ENCODE measurements around the gene MTHFD1. TPM values are rescaled to one million over a fixed set of nuclear protein-coding genes. Genes with fewer than 3 reads are reported as not detected.

MTHFD1 gene
- total RNA-seq, 4 donors from 2014 or later = 21.5 to 42.0 (median 33.0) TPM

GRCh38 chr14:64476438-64476837, 88.3 kb downstream of the MTHFD1 start:
- Histone ChIP-seq H3K27ac (no peak overlapping the region), H3K36me3 (peaks cover 3% of the 10 kb centered on the region), H3K9me3 (no peaks in the 10 kb centered on the region), H3K27me3 (no peaks in the 10 kb centered on the region), H3K4me1 (no peaks in the 10 kb centered on the region), H3K4me3 (no peak overlapping the region)
- no peak for TF ChIP-seq EP300 (IDR thresholded peaks at IDR 0.05)
- no peak for TF ChIP-seq CTCF (IDR thresholded peaks at IDR 0.05)
- TF ChIP-seq POLR2AphosphoS5 (IDR thresholded peaks at IDR 0.05) = no peak
- TF ChIP-seq POLR2A (IDR thresholded peaks at IDR 0.05) = no peak
- no peak for DNase-seq (ENCODE audit: low spot score in 2 of 2)
- 95% methylated on average over 8 of the region's 8 CpGs for WGBS

- no peak for DNase-seq (ENCODE audit: low spot score in 2 of 2)
- Histone ChIP-seq H3K27ac (no peak overlapping the region), H3K4me3 (no peak overlapping the region), H3K9me3 (no peaks in the 10 kb centered on the region), H3K4me1 (no peaks in the 10 kb centered on the region), H3K36me3 (peaks cover 8% of the 10 kb centered on the region), H3K27me3 (no peaks in the 10 kb centered on the region)
- no peak for TF ChIP-seq POLR2AphosphoS5 (IDR thresholded peaks at IDR 0.05)
- TF ChIP-seq CTCF (IDR thresholded peaks at IDR 0.05) = no peak
- no peak for TF ChIP-seq EP300 (IDR thresholded peaks at IDR 0.05)
- TF ChIP-seq POLR2A (IDR thresholded peaks at IDR 0.05) = no peak
Observed at GRCh38 chr14:64478634-64479250, 90.6 kb downstream of the MTHFD1 start.

- WGBS = 88% methylated on average over 5 of the region's 5 CpGs
- Histone ChIP-seq H3K36me3 (peaks cover 54% of the 10 kb centered on the region), H3K4me3 (no peak overlapping the region), H3K27ac (no peak overlapping the region), H3K9me3 (no peaks in the 10 kb centered on the region), H3K27me3 (no peaks in the 10 kb centered on the region), H3K4me1 (no peaks in the 10 kb centered on the region)
- no peak for DNase-seq (ENCODE audit: low spot score in 2 of 2)
- TF ChIP-seq POLR2A (IDR thresholded peaks at IDR 0.05) (no peak), EP300 (IDR thresholded peaks at IDR 0.05) (no peak), CTCF (IDR thresholded peaks at IDR 0.05) (no peak), POLR2AphosphoS5 (IDR thresholded peaks at IDR 0.05) (no peak)
Observed at GRCh38 chr14:64488590-64489099, 100.5 kb downstream of the MTHFD1 start.

GRCh38 chr14:64491637-64492036, 103.5 kb downstream of the MTHFD1 start:
- H3K27me3 ChIP-seq = no peaks in the 10 kb centered on the region
- H3K36me3 ChIP-seq = peaks cover 53% of the 10 kb centered on the region
- TF ChIP-seq POLR2A (IDR thresholded peaks at IDR 0.05) (no peak), POLR2AphosphoS5 (IDR thresholded peaks at IDR 0.05) (no peak), EP300 (IDR thresholded peaks at IDR 0.05) (no peak), CTCF (IDR thresholded peaks at IDR 0.05) (no peak)
- WGBS = 75% methylated on average over 2 of the region's 2 CpGs
- no peaks in the 10 kb centered on the region for H3K4me1 ChIP-seq
- no peak overlapping the region for H3K4me3 ChIP-seq
- H3K27ac ChIP-seq = no peak overlapping the region
- H3K9me3 ChIP-seq = no peaks in the 10 kb centered on the region
- DNase-seq (ENCODE audit: low spot score in 2 of 2) = no peak

GRCh38 chr14:64493455-64493854, 105.3 kb downstream of the MTHFD1 start:
- H3K27ac ChIP-seq = no peak overlapping the region
- H3K4me1 ChIP-seq = no peaks in the 10 kb centered on the region
- no peaks in the 10 kb centered on the region for H3K9me3 ChIP-seq
- 93% methylated on average over 3 of the region's 3 CpGs for WGBS
- no peaks in the 10 kb centered on the region for H3K27me3 ChIP-seq
- no peak for DNase-seq (ENCODE audit: low spot score in 2 of 2)
- TF ChIP-seq EP300 (IDR thresholded peaks at IDR 0.05) (no peak), POLR2AphosphoS5 (IDR thresholded peaks at IDR 0.05) (no peak), POLR2A (IDR thresholded peaks at IDR 0.05) (no peak), CTCF (IDR thresholded peaks at IDR 0.05) (no peak)
- peaks cover 35% of the 10 kb centered on the region for H3K36me3 ChIP-seq
- H3K4me3 ChIP-seq = no peak overlapping the region

Data from suprapubic skin (tissue), 4 donors.